ENCODE results near the gene ZBTB7B.

ZBTB7B gene

GRCh38 chr1:155038602-155039307 lies 36.2 kb downstream of the ZBTB7B start:
- no peak for DNase-seq (ENCODE audit: low spot score)

GRCh38 chr1:155039308-155039669 lies 36.7 kb downstream of the ZBTB7B start:
- no peak for DNase-seq (ENCODE audit: low spot score)

- no peak for DNase-seq (ENCODE audit: low spot score)
These were observed 37.9 kb downstream of the ZBTB7B start for GRCh38 chr1:155040358-155041093.

GRCh38 chr1:155042789-155043188 lies 40.2 kb downstream of the ZBTB7B start:
- DNase-seq (ENCODE audit: low spot score), result no peak

GRCh38 chr1:155043301-155043702 lies 40.7 kb downstream of the ZBTB7B start:
- no peak for DNase-seq (ENCODE audit: low spot score)

GRCh38 chr1:155043793-155044192 lies 41.2 kb downstream of the ZBTB7B start:
- DNase-seq (ENCODE audit: low spot score), result no peak

- DNase-seq (ENCODE audit: low spot score), result no peak
These were observed 41.8 kb downstream of the ZBTB7B start for GRCh38 chr1:155044365-155044764.

GRCh38 chr1:155044812-155045657 lies 42.4 kb downstream of the ZBTB7B start:
- DNase-seq (ENCODE audit: low spot score), result peak; percentile 88

- no peak for DNase-seq (ENCODE audit: low spot score)
These were observed 46.1 kb downstream of the ZBTB7B start for GRCh38 chr1:155048449-155049334.

- DNase-seq (ENCODE audit: low spot score), result no peak
These were observed 47.3 kb downstream of the ZBTB7B start for GRCh38 chr1:155049651-155050559.

GRCh38 chr1:155050560-155051341 lies 48.1 kb downstream of the ZBTB7B start, which contains the start of gene ADAM15:
TSS of gene ADAM15 (plus strand) at chr1:155051316. CDS start at chr1:155051387, 71 bp downstream.
- peak; percentile 100 for DNase-seq (ENCODE audit: low spot score)

- DNase-seq (ENCODE audit: low spot score), result no peak
These were observed 48.8 kb downstream of the ZBTB7B start for GRCh38 chr1:155051342-155051776.

- peak; percentile 73 for DNase-seq (ENCODE audit: low spot score)
These were observed 49.3 kb downstream of the ZBTB7B start for GRCh38 chr1:155051777-155052398.

GRCh38 chr1:155052439-155053395 lies 50.1 kb downstream of the ZBTB7B start:
- DNase-seq (ENCODE audit: low spot score), result no peak

- DNase-seq (ENCODE audit: low spot score), result no peak
These were observed 51.0 kb downstream of the ZBTB7B start for GRCh38 chr1:155053531-155054105.

- DNase-seq (ENCODE audit: low spot score), result no peak
These were observed 54.5 kb downstream of the ZBTB7B start for GRCh38 chr1:155057104-155057503.

GRCh38 chr1:155057788-155058211 lies 55.2 kb downstream of the ZBTB7B start:
- no peak for DNase-seq (ENCODE audit: low spot score)

GRCh38 chr1:155060736-155061135 lies 58.1 kb downstream of the ZBTB7B start:
- no peak for DNase-seq (ENCODE audit: low spot score)

Data from D341Med (cell line).